Dermis blood vessel endothelial cell (primary cell): ENCODE data around the gene RASIP1. TPM values are rescaled to one million over a fixed set of nuclear protein-coding genes. Genes with fewer than 3 reads are reported as not detected.
A peak's percentile ranks its signal among the peaks of the same experiment; 100 is the strongest.

Experiments
- DNase-seq: peaks from one replicate; pipeline ENCODE4 v3.0.0; 2010
- total RNA-seq: library from RNA; depleted of rRNA; stranded (reverse); fragments of >200 nt; gene quantifications from 2 replicates; pipeline ENCODE4 v1.2.3, GENCODE V29; 2014

Gene RASIP1
- total RNA-seq, 1 donor from 2014 or later, result 130 TPM

DNA sequence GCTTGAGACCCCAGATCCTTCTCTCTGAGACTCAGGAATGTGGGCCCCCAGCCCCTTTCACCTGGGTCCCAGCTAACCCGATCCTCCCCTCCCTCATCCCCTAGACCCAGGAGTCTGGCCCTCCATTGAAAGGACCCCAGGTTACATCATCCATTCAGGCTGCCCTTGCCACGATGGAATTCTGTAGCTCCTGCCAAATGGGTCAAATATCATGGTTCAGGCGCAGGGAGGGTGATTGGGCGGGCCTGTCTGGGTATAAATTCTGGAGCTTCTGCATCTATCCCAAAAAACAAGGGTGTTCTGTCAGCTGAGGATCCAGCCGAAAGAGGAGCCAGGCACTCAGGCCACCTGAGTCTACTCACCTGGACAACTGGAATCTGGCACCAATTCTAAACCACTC lies 15.4 kb upstream of the RASIP1 start:
- no peak for DNase-seq

- no peak for DNase-seq
These were observed 14.8 kb upstream of the RASIP1 start, which contains the start of gene FGF21 for GRCh38 chr19:48755084-48755641. Gene FGF21 (plus strand): TSS chr19:48755524. CDS start chr19:48756237, 713 bp downstream.

GRCh38 chr19:48752496-48753365 lies 12.3 kb upstream of the RASIP1 start, which contains the start of gene FUT1:
Gene FUT1 (minus strand): TSS chr19:48752641. CDS start chr19:48751281, 1,360 bp downstream.
- peak; percentile 55 for DNase-seq

DNA sequence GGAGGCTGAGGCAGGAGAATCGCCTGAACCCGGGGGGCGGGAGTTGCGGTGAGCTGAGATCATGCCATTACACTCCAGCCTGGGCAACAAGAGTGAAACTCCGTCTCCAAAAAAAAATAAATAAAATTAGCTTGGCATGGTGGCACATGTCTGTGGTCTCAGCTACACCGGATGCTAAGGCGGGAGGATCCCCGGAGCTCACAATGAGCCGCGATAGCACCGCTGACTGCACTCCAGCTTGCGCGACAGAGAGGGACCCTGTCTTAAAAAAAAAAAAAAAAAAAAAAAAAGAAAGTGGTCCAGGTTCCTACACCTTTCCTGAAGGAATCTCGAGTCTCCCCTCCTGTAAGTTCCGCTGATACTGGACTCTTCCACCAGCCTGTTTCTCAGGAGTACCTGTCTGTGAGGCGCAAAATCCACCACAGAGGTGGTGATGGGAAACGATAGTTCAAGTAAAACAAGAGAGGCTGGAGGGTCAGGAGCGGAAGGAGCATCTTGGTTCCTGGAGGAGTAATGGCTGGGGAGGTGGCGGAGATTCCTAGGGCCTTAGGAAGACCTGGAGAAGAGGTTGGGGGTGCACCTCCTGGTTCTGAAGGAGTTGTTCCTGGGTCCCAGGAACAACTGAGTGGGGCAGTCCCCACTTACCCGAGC lies 11.6 kb upstream of the RASIP1 start:
- no peak for DNase-seq

DNA sequence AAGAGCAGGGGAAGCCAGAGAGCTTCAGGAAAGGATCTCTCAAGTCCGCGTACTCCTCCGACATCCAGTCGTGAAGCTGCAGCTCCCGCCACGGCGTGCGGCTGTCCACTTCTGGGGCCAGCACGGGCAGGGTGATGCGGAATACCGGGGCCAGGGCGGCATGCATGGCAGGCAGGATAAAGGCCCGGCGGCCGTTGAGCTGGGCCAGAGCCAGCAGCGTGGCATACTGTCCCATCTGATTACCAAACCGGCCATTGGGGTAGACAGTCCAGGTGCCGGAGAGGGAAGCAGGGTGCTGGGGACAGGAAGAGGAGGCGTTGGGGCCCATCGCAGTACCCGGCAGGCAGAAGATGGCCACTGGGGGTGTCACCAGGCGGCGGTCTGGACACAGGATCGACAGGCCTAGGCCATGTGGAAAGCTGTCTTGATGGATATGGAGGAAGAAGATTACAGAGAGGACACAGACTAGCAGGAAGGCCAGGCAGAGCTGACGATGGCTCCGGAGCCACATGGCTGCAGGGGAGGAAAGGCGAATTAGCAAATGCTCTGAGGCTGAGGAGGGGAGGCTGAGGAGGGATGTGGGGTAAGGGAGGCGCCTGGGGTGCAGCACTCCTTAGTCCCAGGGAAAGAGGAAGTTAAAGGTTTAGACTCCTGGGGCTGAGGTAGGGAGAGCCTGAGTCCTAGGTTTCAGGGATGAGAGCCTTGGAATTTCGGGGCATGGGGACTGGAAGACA lies 10.5 kb upstream of the RASIP1 start:
- DNase-seq, result no peak

DNA sequence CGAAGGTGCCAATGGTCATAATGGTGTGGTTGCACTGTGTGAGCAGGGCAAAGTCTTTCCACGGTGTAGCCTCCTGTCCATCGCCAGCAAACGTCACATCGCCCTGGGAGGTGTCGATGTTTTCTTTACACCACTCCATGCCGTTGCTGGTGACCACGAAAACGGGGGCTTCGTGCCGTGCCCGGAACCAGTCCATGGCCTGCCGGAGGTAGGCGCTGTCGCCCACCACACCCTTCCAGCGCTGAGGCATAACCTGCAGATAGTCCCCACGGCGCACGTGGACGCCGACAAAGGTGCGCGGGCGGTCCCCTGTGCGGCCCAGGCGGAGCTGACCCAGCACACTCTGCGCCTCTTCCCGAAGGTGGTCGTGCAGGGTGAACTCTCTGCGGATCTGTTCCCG lies 9.9 kb upstream of the RASIP1 start:
- no peak for DNase-seq

DNA sequence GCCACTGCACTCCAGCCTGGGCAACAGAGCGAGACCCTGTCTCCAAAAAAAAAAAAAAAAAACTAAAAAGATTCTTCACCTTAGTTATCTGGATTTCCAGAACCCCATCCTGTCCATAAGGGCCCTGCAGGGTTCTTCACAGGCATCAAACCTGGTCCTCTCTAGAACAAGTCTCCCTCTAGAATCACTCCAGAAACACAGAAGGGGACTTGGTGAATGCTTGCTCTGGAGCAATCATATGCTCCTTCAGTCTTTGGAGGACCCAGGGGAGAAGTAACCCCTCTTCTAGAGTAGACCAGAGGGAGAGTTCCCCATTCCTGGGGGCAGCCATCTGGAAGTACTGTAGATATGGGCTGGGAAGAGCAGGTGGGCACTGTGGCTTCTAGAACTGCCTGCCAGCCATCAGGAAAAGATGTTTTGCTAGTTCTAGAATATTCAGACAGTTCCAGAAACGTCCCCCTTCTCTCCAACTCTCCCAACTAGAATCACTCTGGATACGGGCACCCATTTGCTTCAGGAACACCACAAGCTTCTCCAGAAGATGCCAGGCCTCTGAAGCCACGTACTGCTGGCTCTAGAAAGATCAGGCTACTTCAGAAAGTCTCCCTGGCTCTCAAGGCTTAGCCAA lies 9.3 kb upstream of the RASIP1 start:
- no peak for DNase-seq

GRCh38 chr19:48746738-48747575 lies 6.5 kb upstream of the RASIP1 start, which contains the start of gene IZUMO1:
Gene IZUMO1 (minus strand): TSS chr19:48746909. CDS start chr19:48745859, 1,050 bp downstream.
- DNase-seq, result peak; percentile 93

DNA sequence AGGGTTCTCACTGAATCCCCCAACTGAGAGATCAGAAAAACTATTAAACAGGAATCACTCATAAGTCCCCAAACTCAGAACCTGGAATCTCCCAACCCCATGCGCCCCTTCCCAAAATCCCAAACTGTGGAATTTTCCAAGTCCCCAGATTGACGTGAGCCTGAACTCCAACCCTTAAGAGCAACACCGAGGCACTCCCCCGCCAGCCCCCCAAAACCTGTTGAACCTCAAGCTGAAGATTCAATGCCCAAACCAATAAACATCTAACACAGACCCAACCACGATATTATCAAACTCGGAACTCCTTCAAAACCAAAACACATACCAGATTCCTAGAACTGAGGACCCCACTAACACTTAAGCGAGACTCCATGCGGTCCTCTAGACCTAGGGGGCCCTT lies 5.7 kb upstream of the RASIP1 start:
- DNase-seq, result no peak

GRCh38 chr19:48745208-48745995 lies 5.0 kb upstream of the RASIP1 start:
- peak; percentile 71 for DNase-seq

DNA sequence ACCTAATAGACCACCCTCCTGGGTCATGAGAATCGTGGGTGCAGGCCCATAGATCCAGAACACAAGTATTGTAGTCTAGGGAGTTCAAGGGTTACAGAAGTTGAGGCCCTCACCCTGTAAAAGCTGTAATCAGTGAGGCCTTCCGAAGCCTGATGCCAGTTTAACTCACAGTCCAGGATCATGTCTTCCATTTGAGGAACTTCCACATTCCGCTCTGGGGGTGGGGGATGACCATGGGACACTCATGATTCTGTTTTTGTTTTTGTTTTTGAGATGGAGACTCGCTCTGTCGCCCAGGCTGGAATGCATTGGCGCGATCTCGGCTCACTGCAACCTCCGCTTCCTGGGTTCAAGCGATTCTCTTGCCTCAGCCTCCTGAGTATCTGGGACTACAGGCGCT lies 1.7 kb upstream of the RASIP1 start:
- DNase-seq, result no peak

GRCh38 chr19:48741129-48741999 lies 954 bp upstream of the RASIP1 start:
- peak; percentile 57 for DNase-seq

DNA sequence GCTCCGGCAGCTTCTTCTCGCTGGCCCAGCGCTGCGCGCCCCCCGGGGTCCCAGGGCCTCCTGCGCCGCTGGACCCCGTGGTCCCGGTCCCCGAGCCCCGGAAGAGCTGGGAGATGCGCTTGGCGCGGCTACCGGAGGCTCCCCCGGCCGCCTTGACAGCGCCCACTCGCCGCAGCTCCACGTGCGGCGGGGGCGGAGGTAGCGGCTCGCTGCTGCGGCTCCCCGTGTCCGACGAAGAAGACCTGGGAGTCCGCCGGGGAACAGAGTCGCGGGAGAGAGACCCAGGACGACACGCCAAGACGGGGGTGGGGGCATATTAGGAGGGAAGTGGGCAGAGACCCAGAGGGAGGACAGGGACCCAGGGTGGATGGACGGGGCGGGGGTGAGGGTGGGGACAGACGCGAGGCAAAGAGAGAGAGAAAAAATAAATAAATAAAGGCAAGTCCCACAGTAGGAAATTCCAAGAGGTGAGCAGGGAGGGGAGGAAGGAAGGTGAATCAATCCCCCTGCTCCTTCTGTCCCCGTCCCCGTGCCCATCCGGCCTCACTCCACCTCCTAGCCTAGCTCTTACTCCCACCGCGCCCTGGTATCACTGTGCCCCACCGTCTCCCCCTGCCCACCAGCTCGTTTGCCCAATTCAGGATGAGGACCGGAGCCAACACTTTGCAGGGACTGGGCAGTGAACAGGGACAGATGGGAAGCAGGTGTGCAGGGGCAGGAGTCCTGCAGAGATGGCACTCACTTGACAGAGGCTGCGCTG lies 826 bp downstream of the RASIP1 start:
- DNase-seq, result peak; percentile 36

GRCh38 chr19:48738557-48739403 lies 1.6 kb downstream of the RASIP1 start:
- DNase-seq, result peak; percentile 96

DNA sequence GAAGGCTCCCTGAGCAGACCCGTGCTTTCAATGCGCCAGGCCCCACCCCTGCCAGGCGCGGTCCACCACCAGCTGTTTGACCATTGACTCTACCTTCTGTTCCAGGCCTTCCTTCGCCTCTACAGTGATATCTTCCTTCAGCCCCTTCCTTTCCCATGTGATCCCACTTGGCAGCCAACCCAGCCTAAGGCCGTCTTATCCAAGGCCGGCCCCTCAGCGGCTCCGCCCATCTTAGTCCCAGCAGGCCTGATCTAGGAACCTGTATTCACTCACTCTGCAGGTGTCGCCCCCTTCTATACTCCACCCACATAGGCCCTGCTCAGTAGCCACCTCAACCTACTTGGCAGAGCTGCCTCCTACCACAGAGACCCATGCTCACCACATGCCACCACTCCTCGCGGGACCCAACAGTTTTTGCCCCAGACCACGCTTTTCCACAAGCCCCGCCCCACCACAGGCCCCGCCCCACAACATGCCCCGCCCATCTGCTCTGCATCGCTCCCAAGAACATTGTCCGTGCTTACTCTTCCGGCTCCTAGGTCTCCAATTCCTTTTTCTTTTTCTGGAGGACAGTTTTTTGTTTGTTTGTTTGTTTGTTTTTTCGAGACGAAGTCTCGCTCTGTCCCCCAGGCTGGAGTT lies 2.9 kb downstream of the RASIP1 start:
- peak; percentile 61 for DNase-seq

GRCh38 chr19:48735031-48735615 lies 5.3 kb downstream of the RASIP1 start:
- no peak for DNase-seq

- DNase-seq, result no peak
These were observed 5.8 kb downstream of the RASIP1 start for GRCh38 chr19:48734625-48735024.
